Effector memory CD8-positive, alpha-beta T cell (primary cell): Measurements from ENCODE around the gene DUSP18.

ENCODE experiments used
- ATAC-seq: fragments of 150-1000 bp; cut with Tn5 transposase; replicated peaks from 2 replicates; pipeline ENCODE4 v1.10.0; 2021; ENCODE audit warnings: mild to moderate bottlenecking, moderate library complexity
- DNase-seq, 3 experiments: peaks; one replicate each; pipeline ENCODE4 v3.0.0; 2021
- H3K27ac Mint-ChIP-seq, 2 donors: one replicate each; pipeline ENCODE4 v1.8.0; 2022; ENCODE audit warnings: mild to moderate bottlenecking in 2 of 2, mixed read lengths in 2 of 2, moderate library complexity in 2 of 2
- H3K27me3 Mint-ChIP-seq, 2 donors: one replicate each; pipeline ENCODE4 v1.8.0; 2022; ENCODE audit warnings: mixed read lengths in 2 of 2
- H3K36me3 Mint-ChIP-seq: one replicate; pipeline ENCODE4 v1.8.0; 2022; ENCODE audit warnings: mild to moderate bottlenecking, moderate library complexity, mixed read lengths; ENCODE audit not compliant: insufficient read depth
- H3K4me1 Mint-ChIP-seq, 2 donors: one replicate each; pipeline ENCODE4 v1.8.0; 2022; ENCODE audit warnings: low read depth in 2 of 2, mixed read lengths in 2 of 2
- H3K4me3 Mint-ChIP-seq, 2 donors: one replicate each; pipeline ENCODE4 v1.8.0; 2022; ENCODE audit warnings: mild to moderate bottlenecking in 2 of 2, mixed read lengths in 2 of 2, moderate library complexity in 2 of 2
- H3K9me3 Mint-ChIP-seq, 2 donors: one replicate each; pipeline ENCODE4 v1.8.0; 2022; ENCODE audit warnings: mixed read lengths in 2 of 2

DUSP18 gene

GRCh38 chr22:30667107-30667493 is 575 bp downstream of the DUSP18 start:
- H3K4me1 Mint-ChIP-seq: peaks cover 25 to 31% of the 10 kb centered on the region in 2 donors
- DNase-seq (peak in 1 of 3 experiments; percentile 3), ATAC-seq (no peak)
- no peaks in the 10 kb centered on the region for H3K27me3 Mint-ChIP-seq
- H3K36me3 Mint-ChIP-seq: peaks cover 38% of the 10 kb centered on the region
- peak overlapping the region; percentile 90 to 92 for H3K27ac Mint-ChIP-seq
- H3K9me3 Mint-ChIP-seq: no peaks in the 10 kb centered on the region
- H3K4me3 Mint-ChIP-seq: peak overlapping the region; percentile 81 to 90

GRCh38 chr22:30665786-30666185 is 1.9 kb downstream of the DUSP18 start:
- Mint-ChIP-seq H3K27me3 (no peaks in the 10 kb centered on the region), H3K27ac (peak overlapping the region in 1 of 2 donors; percentile 38), H3K4me3 (peak overlapping the region; percentile 81 to 90), H3K9me3 (no peaks in the 10 kb centered on the region), H3K4me1 (peaks cover 25 to 31% of the 10 kb centered on the region in 2 donors), H3K36me3 (peaks cover 42% of the 10 kb centered on the region)
- DNase-seq: no peak
- ATAC-seq: no peak

- H3K27me3 Mint-ChIP-seq: no peaks in the 10 kb centered on the region
- peaks cover 25 to 31% of the 10 kb centered on the region in 2 donors for H3K4me1 Mint-ChIP-seq
- peak overlapping the region in 1 of 2 donors; percentile 38 for H3K27ac Mint-ChIP-seq
- H3K4me3 Mint-ChIP-seq: peak overlapping the region in 1 of 2 donors; percentile 42
- peaks cover 45% of the 10 kb centered on the region for H3K36me3 Mint-ChIP-seq
- DNase-seq (no peak), ATAC-seq (no peak)
- H3K9me3 Mint-ChIP-seq: no peaks in the 10 kb centered on the region
Measured at GRCh38 chr22:30665266-30665665, 2.4 kb downstream of the DUSP18 start.

GRCh38 chr22:30664798-30665197 is 2.9 kb downstream of the DUSP18 start:
- Mint-ChIP-seq H3K27me3 (no peaks in the 10 kb centered on the region), H3K4me1 (peaks cover 25 to 31% of the 10 kb centered on the region in 2 donors), H3K36me3 (peaks cover 46% of the 10 kb centered on the region), H3K9me3 (no peaks in the 10 kb centered on the region), H3K27ac (no peak overlapping the region), H3K4me3 (no peak overlapping the region)
- ATAC-seq (no peak), DNase-seq (no peak)

GRCh38 chr22:30662040-30662439 is 5.6 kb downstream of the DUSP18 start:
- DNase-seq (no peak), ATAC-seq (no peak)
- Mint-ChIP-seq H3K36me3 (peaks cover 42% of the 10 kb centered on the region), H3K27ac (no peak overlapping the region), H3K4me1 (peaks cover 19 to 20% of the 10 kb centered on the region in 2 donors), H3K9me3 (no peaks in the 10 kb centered on the region), H3K4me3 (no peak overlapping the region), H3K27me3 (no peaks in the 10 kb centered on the region)

- peaks cover 0 to 3% of the 10 kb centered on the region in 2 donors for H3K4me1 Mint-ChIP-seq
- no peak overlapping the region for H3K27ac Mint-ChIP-seq
- H3K9me3 Mint-ChIP-seq: no peaks in the 10 kb centered on the region
- no peak for ATAC-seq
- no peak overlapping the region for H3K4me3 Mint-ChIP-seq
- H3K36me3 Mint-ChIP-seq: peaks cover 17% of the 10 kb centered on the region
- no peak for DNase-seq
- no peaks in the 10 kb centered on the region for H3K27me3 Mint-ChIP-seq
Measured at GRCh38 chr22:30655532-30655931, 12.1 kb downstream of the DUSP18 start.

GRCh38 chr22:30654361-30654760 is 13.3 kb downstream of the DUSP18 start:
- Mint-ChIP-seq H3K27me3 (no peaks in the 10 kb centered on the region), H3K36me3 (peaks cover 18% of the 10 kb centered on the region), H3K9me3 (no peaks in the 10 kb centered on the region), H3K4me1 (peaks cover 4 to 7% of the 10 kb centered on the region in 2 donors), H3K27ac (no peak overlapping the region), H3K4me3 (no peak overlapping the region)
- ATAC-seq (no peak), DNase-seq (no peak)

- DNase-seq: no peak
- Mint-ChIP-seq H3K9me3 (no peaks in the 10 kb centered on the region), H3K27me3 (no peaks in the 10 kb centered on the region), H3K36me3 (peaks cover 7% of the 10 kb centered on the region), H3K4me1 (peaks cover 4 to 11% of the 10 kb centered on the region in 2 donors), H3K4me3 (no peak overlapping the region), H3K27ac (no peak overlapping the region)
- no peak for ATAC-seq
Measured at GRCh38 chr22:30652852-30653251, 14.8 kb downstream of the DUSP18 start.

GRCh38 chr22:30650508-30651116 is 17.1 kb downstream of the DUSP18 start:
- Mint-ChIP-seq H3K4me3 (no peak overlapping the region), H3K9me3 (no peaks in the 10 kb centered on the region), H3K4me1 (peaks cover 4 to 11% of the 10 kb centered on the region in 2 donors), H3K27ac (peak overlapping the region; percentile 25 to 81), H3K27me3 (no peaks in the 10 kb centered on the region), H3K36me3 (peaks cover 7% of the 10 kb centered on the region)
- DNase-seq (no peak), ATAC-seq (no peak)

- peaks cover 7% of the 10 kb centered on the region for H3K36me3 Mint-ChIP-seq
- no peak overlapping the region for H3K4me3 Mint-ChIP-seq
- no peaks in the 10 kb centered on the region for H3K27me3 Mint-ChIP-seq
- DNase-seq (peak; percentile 31 to 34 (median 33)), ATAC-seq (peak; percentile 97)
- H3K4me1 Mint-ChIP-seq: peaks cover 4 to 11% of the 10 kb centered on the region in 2 donors
- H3K27ac Mint-ChIP-seq: peak overlapping the region; percentile 19 to 81
- H3K9me3 Mint-ChIP-seq: no peaks in the 10 kb centered on the region
Measured at GRCh38 chr22:30649430-30650007, 18.2 kb downstream of the DUSP18 start.

GRCh38 chr22:30648825-30649224 is 18.9 kb downstream of the DUSP18 start:
- ATAC-seq: no peak
- peak overlapping the region; percentile 19 to 81 for H3K27ac Mint-ChIP-seq
- no peak for DNase-seq
- peaks cover 4 to 10% of the 10 kb centered on the region in 2 donors for H3K4me1 Mint-ChIP-seq
- H3K4me3 Mint-ChIP-seq: no peak overlapping the region
- H3K9me3 Mint-ChIP-seq: no peaks in the 10 kb centered on the region
- H3K27me3 Mint-ChIP-seq: no peaks in the 10 kb centered on the region
- H3K36me3 Mint-ChIP-seq: peaks cover 4% of the 10 kb centered on the region

- Mint-ChIP-seq H3K27ac (peak overlapping the region; percentile 19 to 81), H3K4me3 (no peak overlapping the region), H3K4me1 (peaks cover 9 to 16% of the 10 kb centered on the region in 2 donors), H3K36me3 (peaks cover 4% of the 10 kb centered on the region), H3K27me3 (no peaks in the 10 kb centered on the region), H3K9me3 (no peaks in the 10 kb centered on the region)
- DNase-seq: no peak
- no peak for ATAC-seq
Measured at GRCh38 chr22:30647536-30647935, 20.1 kb downstream of the DUSP18 start.

- H3K27me3 Mint-ChIP-seq: no peaks in the 10 kb centered on the region
- H3K4me1 Mint-ChIP-seq: peaks cover 9 to 16% of the 10 kb centered on the region in 2 donors
- no peak for DNase-seq
- no peaks in the 10 kb centered on the region for H3K9me3 Mint-ChIP-seq
- H3K36me3 Mint-ChIP-seq: peaks cover 4% of the 10 kb centered on the region
- no peak for ATAC-seq
- no peak overlapping the region for H3K27ac Mint-ChIP-seq
- H3K4me3 Mint-ChIP-seq: no peak overlapping the region
Measured at GRCh38 chr22:30646518-30647160, 21.0 kb downstream of the DUSP18 start.
